Measurements from ENCODE around the gene COL8A2.

DNA sequence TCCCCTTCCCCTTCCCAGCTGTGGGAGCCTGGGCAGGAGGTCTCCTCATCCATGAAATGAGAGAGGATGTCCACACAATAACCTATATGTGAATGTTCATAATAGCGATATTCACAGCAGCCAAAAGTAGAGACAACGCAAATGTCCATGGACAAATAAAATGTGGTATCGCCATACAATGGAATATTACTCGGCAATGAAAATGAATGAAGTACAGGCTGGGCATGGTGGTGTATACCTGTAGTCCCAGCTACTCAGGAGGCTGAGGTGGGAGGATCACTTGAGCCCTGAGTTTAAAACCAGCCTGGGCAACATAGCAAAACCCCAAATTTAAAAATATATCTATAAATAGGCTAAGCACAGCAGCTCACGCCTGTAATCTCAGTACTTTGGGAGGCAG lies 23.5 kb downstream of the COL8A2 start:
- TF ChIP-seq CTCF (IDR thresholded peaks at IDR 0.05 in 4 of 5, conservative IDR thresholded peaks at IDR 0.05 in 1 of 5), result no peak
- TF ChIP-seq POLR2A (IDR thresholded peaks at IDR 0.05), result no peak
